Karpas-422 (cell line): ENCODE measurements around the gene KLHL13. TPM values are rescaled to one million over a fixed set of nuclear protein-coding genes. Genes with fewer than 3 reads are reported as not detected.
"Not testable (repeated sequence)": the region's sequence is repeated elsewhere in the genome, so short reads cannot be mapped to it uniquely, and the experiment has no call there.

ENCODE experiments used
- DNase-seq: peaks from one replicate; pipeline ENCODE4 v3.0.0-alpha.2; 2015
- H2AFZ ChIP-seq: fragments of 200-600 bp; sonication (generic); 2 replicates; pipeline ENCODE4 v1.6.1; 2014; ENCODE audit warnings: antibody characterized with exemption, low read length, mixed read lengths
- H3K27ac ChIP-seq: fragments of 200-600 bp; sonication (generic); 2 replicates; pipeline ENCODE4 v1.5.1; 2014; ENCODE audit warnings: mild to moderate bottlenecking, low read length, moderate library complexity
- H3K27me3 ChIP-seq: fragments of 200-600 bp; sonication (generic); 2 replicates; pipeline ENCODE4 v1.6.1; 2014; ENCODE audit warnings: low read length, mixed read lengths
- H3K36me3 ChIP-seq: fragments of 200-600 bp; sonication (generic); 2 replicates; pipeline ENCODE4 v1.6.1; 2014; ENCODE audit warnings: low read length, mixed read lengths; ENCODE audit not compliant: insufficient read depth
- H3K4me1 ChIP-seq: fragments of 200-600 bp; sonication (generic); 2 replicates; pipeline ENCODE4 v1.6.1; 2014; ENCODE audit warnings: mild to moderate bottlenecking, low read length, mixed read lengths
- H3K4me2 ChIP-seq: fragments of 200-600 bp; sonication (generic); 2 replicates; pipeline ENCODE4 v1.6.1; 2014; ENCODE audit warnings: low read length, low read depth, mild to moderate bottlenecking; ENCODE audit not compliant: poor library complexity, severe bottlenecking
- H3K4me3 ChIP-seq: fragments of 200-600 bp; sonication (generic); 2 replicates; pipeline ENCODE4 v1.5.1; 2014; ENCODE audit warnings: mild to moderate bottlenecking, antibody characterized with exemption, low read length, mixed read lengths
- H3K79me2 ChIP-seq: fragments of 200-600 bp; sonication (generic); 2 replicates; pipeline ENCODE4 v1.6.1; 2014; ENCODE audit warnings: mild to moderate bottlenecking, low read length, mixed read lengths
- H3K9ac ChIP-seq: fragments of 200-600 bp; sonication (generic); 2 replicates; pipeline ENCODE4 v1.6.0; 2014; ENCODE audit warnings: low read length
- H3K9me2 ChIP-seq: fragments of 200-600 bp; sonication (generic), shearing (Covaris generic); replicated peaks from 2 replicates; pipeline ENCODE4 v1.6.0; 2014; ENCODE audit warnings: mild to moderate bottlenecking, low read length, moderate library complexity; ENCODE audit not compliant: insufficient read depth
- H3K9me3 ChIP-seq: fragments of 300-700, 200-600 bp; sonication (generic); 2 replicates; pipeline ENCODE4 v1.6.1; 2014; ENCODE audit warnings: low read length, mixed read lengths
- H4K20me1 ChIP-seq: fragments of 200-600 bp; sonication (generic); 2 replicates; pipeline ENCODE4 v1.6.1; 2014; ENCODE audit warnings: mild to moderate bottlenecking, antibody characterized with exemption, low read length, low read depth; ENCODE audit not compliant: insufficient read depth
- total RNA-seq: library from RNA; depleted of rRNA; stranded (reverse); fragments of >200 nt; shearing (Covaris generic); gene quantifications from 2 replicates; pipeline ENCODE4 v1.2.3, GENCODE V29; 2014; ENCODE audit warnings: low replicate concordance; rRNA removed

The KLHL13 gene
- 1.4 and 3.6 TPM in 2 replicates for total RNA-seq

DNA sequence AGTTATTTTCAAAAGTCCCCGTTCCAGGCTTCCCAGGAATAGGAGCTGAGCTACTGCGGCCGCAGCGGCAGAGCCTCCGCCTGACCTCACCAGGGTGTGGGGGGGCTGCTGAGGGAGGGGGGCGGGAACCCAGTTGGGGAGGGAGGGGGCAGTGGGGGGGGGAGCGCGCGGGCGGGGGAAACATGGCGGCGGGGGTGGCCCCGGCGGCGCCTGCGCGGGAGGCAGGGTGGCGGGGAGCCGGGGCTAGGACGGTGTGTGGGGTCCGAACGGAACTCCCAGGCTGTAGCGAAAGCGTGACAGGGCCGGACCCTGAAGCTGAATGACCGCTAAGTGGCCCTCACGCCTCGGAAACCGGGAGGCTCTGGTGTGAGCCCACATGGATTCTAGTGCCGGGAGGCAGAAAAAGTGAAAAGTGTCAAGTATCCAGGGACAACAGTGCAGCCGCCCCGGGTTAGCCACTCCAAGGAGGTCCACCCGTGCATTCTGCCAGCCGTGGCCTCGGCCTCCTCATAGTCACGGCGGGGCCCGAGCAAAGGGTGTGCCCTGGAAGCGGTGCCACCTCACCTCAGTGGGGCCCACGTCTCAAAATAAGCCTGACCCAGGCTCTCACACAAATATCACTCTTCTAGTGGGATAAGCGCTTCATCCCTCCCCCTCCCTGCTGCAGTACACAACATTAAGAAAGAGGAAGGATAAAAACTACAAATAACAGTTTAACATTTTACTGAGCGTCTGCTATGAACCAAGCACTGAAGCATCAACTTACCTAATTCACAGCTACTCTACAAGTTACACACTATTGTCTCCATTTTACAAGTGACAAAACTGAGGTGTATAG lies at the start of gene KLHL13:
TSS of gene KLHL13 (minus strand) at position 98 of the 838 bp plus-strand sequence. CDS start 88,337 bp downstream, outside the sequence.
- H3K27ac ChIP-seq, result no peak within 1 kb of the TSS
- H3K4me1 ChIP-seq, result peaks cover 16% of the 10 kb centered on the region
- H3K9ac ChIP-seq, result peak within 1 kb of the TSS; percentile 69
- H3K9me2 ChIP-seq, result no peaks in the 10 kb centered on the region
- no peaks in the 10 kb centered on the region for H3K79me2 ChIP-seq
- H3K36me3 ChIP-seq, result no peaks in the 10 kb centered on the region
- peak; percentile 48 for DNase-seq
- H3K4me3 ChIP-seq, result peak within 1 kb of the TSS; percentile 66
- peak within 1 kb of the TSS; percentile 81; the same call in 1 of the 2 replicates for H2AFZ ChIP-seq
- H3K9me3 ChIP-seq, result no peaks in the 10 kb centered on the region
- peak within 1 kb of the TSS; percentile 82 for H3K4me2 ChIP-seq
- no peaks in the 10 kb centered on the region for H3K27me3 ChIP-seq
- H4K20me1 ChIP-seq, result no peaks in the 10 kb centered on the region

- DNase-seq, result no peak
- H3K9me2 ChIP-seq, result no peaks in the 10 kb centered on the region
- no peaks in the 10 kb centered on the region for H3K79me2 ChIP-seq
- no peak overlapping the region for H3K4me3 ChIP-seq
- no peaks in the 10 kb centered on the region for H3K36me3 ChIP-seq
- H3K4me1 ChIP-seq, result no peaks in the 10 kb centered on the region
- no peak overlapping the region for H2AFZ ChIP-seq
- H4K20me1 ChIP-seq, result no peaks in the 10 kb centered on the region
- no peak overlapping the region for H3K4me2 ChIP-seq
- H3K9me3 ChIP-seq, result no peaks in the 10 kb centered on the region
- no peak overlapping the region for H3K27ac ChIP-seq
- no peak overlapping the region for H3K9ac ChIP-seq
- H3K27me3 ChIP-seq, result no peaks in the 10 kb centered on the region
These were observed 47.5 kb upstream of the KLHL13 start for GRCh38 chrX:118164138-118164537.

DNA sequence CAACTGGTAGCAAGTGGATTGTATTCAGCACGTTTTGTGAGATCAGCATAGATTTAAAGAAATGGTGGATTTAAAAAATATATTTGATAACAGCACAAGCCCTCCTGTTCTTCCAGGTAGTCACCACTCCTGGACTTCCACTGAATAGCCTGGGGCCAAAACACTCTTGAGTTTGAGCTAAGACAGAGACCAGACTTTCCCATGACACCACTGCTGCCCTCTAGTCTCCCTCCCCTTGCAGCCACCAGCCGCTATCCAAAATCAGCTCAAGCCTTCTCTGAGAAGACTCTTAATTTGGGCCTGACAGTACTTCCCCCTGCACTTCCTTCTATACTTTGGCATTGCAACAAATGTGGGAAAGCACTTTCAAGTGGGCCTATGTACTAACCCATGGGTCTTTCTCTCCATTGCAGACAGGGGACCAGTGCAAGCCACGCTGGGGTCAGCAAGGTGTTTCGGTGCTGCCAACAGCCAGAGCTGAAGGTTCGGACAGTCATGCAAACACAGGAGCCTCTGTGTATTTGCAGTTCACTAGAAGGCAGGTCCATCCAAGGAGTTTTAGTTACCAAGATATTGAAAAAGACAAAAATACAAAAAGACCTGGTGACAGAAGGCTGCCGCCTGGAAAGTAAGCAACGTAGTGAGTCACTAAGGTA lies 40.5 kb upstream of the KLHL13 start:
- Histone ChIP-seq H3K4me2 (no peak overlapping the region), H3K79me2 (no peaks in the 10 kb centered on the region), H3K36me3 (no peaks in the 10 kb centered on the region), H2AFZ (no peak overlapping the region), H3K27me3 (no peaks in the 10 kb centered on the region), H3K4me3 (no peak overlapping the region), H3K27ac (no peak overlapping the region), H3K4me1 (peaks cover 9% of the 10 kb centered on the region), H3K9me3 (no peaks in the 10 kb centered on the region), H3K9me2 (no peaks in the 10 kb centered on the region), H3K9ac (no peak overlapping the region), H4K20me1 (no peaks in the 10 kb centered on the region)
- no peak for DNase-seq

DNA sequence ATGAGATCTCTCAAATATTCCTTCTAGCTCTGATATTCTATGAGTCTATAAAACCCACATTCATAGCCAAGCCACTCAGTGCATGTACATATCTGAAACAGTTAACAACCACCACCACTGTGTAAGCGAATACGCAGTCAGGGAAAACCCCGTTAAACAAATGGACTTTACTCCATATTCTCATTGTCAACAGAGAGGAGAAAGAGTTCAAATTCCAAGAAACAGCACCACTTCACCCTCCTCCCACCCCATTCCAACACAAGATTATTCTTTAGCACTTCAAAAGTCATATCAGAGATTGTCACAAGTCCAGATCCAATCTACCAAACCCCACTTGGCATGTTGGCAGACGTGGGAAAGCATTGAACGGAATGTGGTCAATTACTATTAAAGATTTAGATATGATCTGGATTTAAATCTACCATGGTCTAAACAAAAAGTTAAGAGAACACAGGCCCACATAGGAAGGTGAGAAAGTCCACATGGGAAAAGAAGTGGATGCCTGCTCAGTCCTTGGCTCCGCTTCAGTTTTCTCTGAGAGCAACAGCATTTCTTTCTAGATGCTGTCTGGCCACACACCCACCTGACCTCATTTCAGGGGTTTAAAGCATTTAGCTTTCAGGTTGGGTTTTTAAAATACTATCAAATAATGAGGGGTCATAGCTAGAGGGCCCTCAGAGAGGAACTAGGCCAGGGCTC lies 39.8 kb upstream of the KLHL13 start:
- no peak overlapping the region for H3K9ac ChIP-seq

GRCh38 chrX:118153270-118153669 lies 36.7 kb upstream of the KLHL13 start:
- H4K20me1 ChIP-seq, result no peaks in the 10 kb centered on the region
- no peaks in the 10 kb centered on the region for H3K9me2 ChIP-seq
- H3K27me3 ChIP-seq, result no peaks in the 10 kb centered on the region
- no peaks in the 10 kb centered on the region for H3K9me3 ChIP-seq
- H3K4me2 ChIP-seq, result no peak overlapping the region
- no peak for DNase-seq
- no peaks in the 10 kb centered on the region for H3K79me2 ChIP-seq
- H3K27ac ChIP-seq, result no peak overlapping the region
- peaks cover 5% of the 10 kb centered on the region for H3K4me1 ChIP-seq
- H2AFZ ChIP-seq, result no peak overlapping the region
- H3K9ac ChIP-seq, result no peak overlapping the region
- no peaks in the 10 kb centered on the region for H3K36me3 ChIP-seq
- H3K4me3 ChIP-seq, result no peak overlapping the region

More for the DNA sequence above, 39.8 kb upstream of the KLHL13 start:
- H3K4me3 ChIP-seq, result no peak overlapping the region
- no peak for DNase-seq
- no peak overlapping the region for H2AFZ ChIP-seq
- no peak overlapping the region for H3K27ac ChIP-seq
- H3K36me3 ChIP-seq, result no peaks in the 10 kb centered on the region
- H3K4me2 ChIP-seq, result no peak overlapping the region
- H3K9me2 ChIP-seq, result no peaks in the 10 kb centered on the region
- no peaks in the 10 kb centered on the region for H4K20me1 ChIP-seq
- H3K4me1 ChIP-seq, result peaks cover 9% of the 10 kb centered on the region
- H3K27me3 ChIP-seq, result no peaks in the 10 kb centered on the region
- no peaks in the 10 kb centered on the region for H3K79me2 ChIP-seq
- no peaks in the 10 kb centered on the region for H3K9me3 ChIP-seq

DNA sequence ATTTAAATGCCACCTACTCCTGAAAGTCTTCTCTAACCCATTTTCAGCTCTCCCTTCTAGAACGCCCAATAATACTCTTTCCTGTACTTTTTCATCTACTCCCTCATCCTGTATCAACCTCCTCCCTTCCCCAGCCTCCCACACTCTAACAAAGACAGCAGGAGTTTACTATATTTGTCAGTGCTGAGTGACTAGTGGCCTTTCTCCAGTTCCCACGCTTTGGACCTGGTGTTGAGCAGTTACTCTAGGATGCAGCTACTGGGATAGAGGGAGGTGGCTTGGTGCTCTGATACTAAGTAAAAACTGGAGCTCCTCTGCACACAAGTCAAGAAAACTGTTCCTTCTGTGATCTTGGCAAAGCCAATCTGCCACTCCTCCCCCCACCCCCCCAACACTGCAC lies 36.1 kb upstream of the KLHL13 start:
- H3K4me3 ChIP-seq, result no peak overlapping the region
- H2AFZ ChIP-seq, result no peak overlapping the region
- no peak overlapping the region for H3K4me2 ChIP-seq
- H3K79me2 ChIP-seq, result no peaks in the 10 kb centered on the region
- H3K4me1 ChIP-seq, result peaks cover 8% of the 10 kb centered on the region
- H3K9ac ChIP-seq, result no peak overlapping the region
- no peaks in the 10 kb centered on the region for H3K9me2 ChIP-seq
- no peak for DNase-seq
- H3K27me3 ChIP-seq, result no peaks in the 10 kb centered on the region
- H4K20me1 ChIP-seq, result no peaks in the 10 kb centered on the region
- no peaks in the 10 kb centered on the region for H3K9me3 ChIP-seq
- no peak overlapping the region for H3K27ac ChIP-seq
- no peaks in the 10 kb centered on the region for H3K36me3 ChIP-seq

DNA sequence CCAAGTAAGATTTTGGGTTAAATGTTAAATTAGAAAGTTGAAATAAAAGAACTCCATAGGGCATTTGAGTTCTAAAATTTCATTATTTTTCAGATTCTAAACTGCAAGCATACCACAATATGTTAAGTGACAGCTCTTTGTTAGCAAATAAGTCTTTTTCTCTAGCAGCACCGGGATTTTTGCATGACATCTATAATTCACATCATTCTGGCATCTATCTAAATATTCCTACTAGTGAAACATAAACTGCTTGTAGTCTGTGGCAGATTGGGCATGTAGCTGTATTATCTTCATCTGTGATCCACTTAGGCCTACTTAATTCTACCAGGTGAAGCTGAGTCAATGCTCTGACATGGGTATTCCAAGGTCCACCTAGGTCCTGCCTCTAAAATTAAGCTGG lies 32.1 kb upstream of the KLHL13 start:
- no peak overlapping the region for H2AFZ ChIP-seq
- no peaks in the 10 kb centered on the region for H3K9me3 ChIP-seq

DNA sequence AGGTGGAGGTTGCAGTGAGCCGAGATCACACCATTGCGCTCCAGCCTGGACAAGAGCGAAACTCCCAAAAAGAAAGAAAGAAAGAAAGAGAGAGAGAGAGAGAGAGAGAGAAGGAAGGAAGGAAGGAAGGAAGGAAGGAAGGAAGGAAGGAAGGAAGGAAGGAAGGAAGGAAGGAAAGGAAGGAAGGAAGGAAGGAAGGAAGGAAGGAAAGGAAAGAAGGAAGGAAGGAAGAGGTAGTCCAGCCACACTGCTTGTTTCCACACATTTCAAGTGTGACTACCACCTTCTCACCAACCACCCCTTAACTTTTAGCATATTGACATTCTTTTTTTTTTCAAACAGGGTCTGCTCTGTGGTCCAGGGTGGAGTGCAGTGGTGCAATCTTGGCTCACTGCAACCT lies 31.2 kb upstream of the KLHL13 start:
- H3K9ac ChIP-seq, H3K4me3 ChIP-seq, H2AFZ ChIP-seq, H3K9me3 ChIP-seq, H3K9me2 ChIP-seq, H3K4me2 ChIP-seq, H3K79me2 ChIP-seq, H4K20me1 ChIP-seq, H3K27ac ChIP-seq, H3K36me3 ChIP-seq, DNase-seq, H3K27me3 ChIP-seq, H3K4me1 ChIP-seq: not testable (repeated sequence)

More for the DNA sequence above, 32.1 kb upstream of the KLHL13 start:
- no peak for DNase-seq
- Histone ChIP-seq H3K4me2 (no peak overlapping the region), H3K27me3 (no peaks in the 10 kb centered on the region), H3K36me3 (no peaks in the 10 kb centered on the region), H3K4me1 (peaks cover 8% of the 10 kb centered on the region), H3K4me3 (no peak overlapping the region), H3K79me2 (no peaks in the 10 kb centered on the region), H3K9me2 (no peaks in the 10 kb centered on the region), H3K27ac (no peak overlapping the region), H3K9ac (no peak overlapping the region), H4K20me1 (no peaks in the 10 kb centered on the region)
